ENCODE results near the gene ADPRHL1.

Gene ADPRHL1

DNA sequence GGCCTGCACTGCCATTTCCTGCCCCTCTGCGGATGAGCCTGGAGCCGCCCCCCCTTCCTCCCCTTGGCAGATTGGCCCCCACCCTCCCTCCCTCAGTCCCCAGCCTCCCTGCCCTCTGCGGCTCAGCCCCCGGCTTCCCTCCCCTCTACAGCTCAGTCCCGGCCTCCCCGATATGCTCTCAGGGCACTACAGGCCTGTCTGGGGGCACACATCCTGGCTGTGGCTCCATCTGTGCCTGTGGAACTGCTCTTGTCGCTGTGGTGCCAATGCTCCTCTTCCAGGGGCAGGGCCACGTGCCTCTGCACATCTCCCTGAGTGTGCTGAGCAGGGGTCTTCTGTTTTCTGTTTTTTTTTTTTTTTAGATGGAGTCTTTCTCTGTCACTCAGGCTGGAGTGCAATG is 39.0 kb downstream of the ADPRHL1 start:
- DNase-seq = no peak

GRCh38 chr13:113413898-113414282 is 39.4 kb downstream of the ADPRHL1 start:
- DNase-seq = no peak

- DNase-seq = no peak
Measured at GRCh38 chr13:113413178-113413897, 40.0 kb downstream of the ADPRHL1 start.

DNA sequence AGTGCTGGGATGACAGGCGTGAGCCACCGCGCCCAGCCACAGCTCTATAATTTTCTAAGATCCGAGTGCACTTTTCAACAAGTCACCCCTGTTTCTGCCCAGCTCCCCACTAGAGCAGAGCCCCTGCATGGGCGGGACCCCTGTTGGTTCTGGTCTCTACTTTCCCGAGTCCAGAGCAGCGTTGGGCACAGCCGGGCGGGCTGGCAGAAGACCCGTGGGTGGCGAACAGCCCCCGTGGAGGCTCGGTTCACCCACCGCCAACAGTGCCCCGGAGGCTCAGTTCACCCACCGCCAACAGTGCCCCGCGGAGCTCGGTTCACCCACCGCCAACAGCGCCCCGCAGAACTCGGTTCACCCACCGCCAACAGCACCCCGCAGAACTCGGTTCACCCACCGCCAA is 40.8 kb downstream of the ADPRHL1 start:
- DNase-seq = no peak

- DNase-seq = no peak
Measured at GRCh38 chr13:113411216-113412023, 41.9 kb downstream of the ADPRHL1 start.

DNA sequence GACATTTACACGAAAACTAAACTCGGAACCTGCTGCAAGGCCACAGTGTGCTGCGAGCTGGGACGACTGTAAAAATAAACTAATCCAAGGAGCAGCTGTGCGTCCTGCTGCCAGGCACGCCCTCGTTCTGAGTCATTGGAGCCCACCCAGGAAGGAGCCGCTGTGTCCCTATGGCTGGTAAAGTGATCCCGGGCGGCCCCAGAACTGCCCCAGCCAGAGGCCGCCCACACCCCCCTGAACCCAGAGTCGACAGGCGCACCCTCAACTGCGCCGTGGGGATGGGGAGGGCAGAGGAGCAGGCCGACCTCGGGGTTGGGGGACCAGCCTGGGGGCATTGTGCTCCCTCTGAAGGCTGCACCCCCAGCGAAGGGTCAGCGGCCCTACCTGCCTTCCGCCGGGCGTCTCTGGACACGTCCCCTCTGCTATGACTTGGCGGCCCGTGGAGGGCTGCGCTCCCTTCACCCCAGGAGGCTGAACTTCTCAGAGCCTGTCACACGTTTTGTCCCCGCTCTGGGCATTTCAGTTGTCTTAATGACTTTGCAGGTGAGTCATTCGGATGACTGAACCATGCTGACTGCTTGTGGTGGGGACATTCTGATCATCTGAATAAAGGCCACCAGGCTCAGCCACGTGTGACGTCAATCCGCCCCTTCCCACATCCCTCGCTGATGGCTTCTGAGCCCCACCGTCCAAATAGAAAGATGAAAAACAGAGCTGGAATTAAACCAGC is 42.7 kb downstream of the ADPRHL1 start:
- no peak for DNase-seq

DNA sequence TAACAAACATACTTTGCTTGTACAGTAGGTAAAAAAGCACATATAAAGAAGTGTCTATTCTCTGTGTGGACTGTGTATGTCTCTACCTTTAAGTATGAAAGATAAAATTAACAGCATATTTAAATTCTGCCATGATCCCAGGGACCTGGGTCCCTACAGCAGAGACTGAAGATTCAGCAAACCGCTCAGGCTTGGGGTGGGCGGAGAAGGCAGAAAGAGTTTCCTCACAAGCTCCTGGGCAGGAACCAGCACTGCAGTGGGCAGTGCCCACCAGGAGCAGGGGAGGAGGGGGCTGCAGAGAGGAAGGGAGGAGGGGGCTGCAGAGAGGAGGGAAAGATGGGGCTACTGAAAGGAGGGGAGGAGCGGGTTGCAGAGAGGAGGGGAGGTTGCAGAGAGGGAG is 44.7 kb downstream of the ADPRHL1 start:
- no peak for DNase-seq

GRCh38 chr13:113407531-113408393 is 45.5 kb downstream of the ADPRHL1 start:
- DNase-seq = no peak

- no peak for DNase-seq
Measured at GRCh38 chr13:113407103-113407530, 46.2 kb downstream of the ADPRHL1 start.

DNA sequence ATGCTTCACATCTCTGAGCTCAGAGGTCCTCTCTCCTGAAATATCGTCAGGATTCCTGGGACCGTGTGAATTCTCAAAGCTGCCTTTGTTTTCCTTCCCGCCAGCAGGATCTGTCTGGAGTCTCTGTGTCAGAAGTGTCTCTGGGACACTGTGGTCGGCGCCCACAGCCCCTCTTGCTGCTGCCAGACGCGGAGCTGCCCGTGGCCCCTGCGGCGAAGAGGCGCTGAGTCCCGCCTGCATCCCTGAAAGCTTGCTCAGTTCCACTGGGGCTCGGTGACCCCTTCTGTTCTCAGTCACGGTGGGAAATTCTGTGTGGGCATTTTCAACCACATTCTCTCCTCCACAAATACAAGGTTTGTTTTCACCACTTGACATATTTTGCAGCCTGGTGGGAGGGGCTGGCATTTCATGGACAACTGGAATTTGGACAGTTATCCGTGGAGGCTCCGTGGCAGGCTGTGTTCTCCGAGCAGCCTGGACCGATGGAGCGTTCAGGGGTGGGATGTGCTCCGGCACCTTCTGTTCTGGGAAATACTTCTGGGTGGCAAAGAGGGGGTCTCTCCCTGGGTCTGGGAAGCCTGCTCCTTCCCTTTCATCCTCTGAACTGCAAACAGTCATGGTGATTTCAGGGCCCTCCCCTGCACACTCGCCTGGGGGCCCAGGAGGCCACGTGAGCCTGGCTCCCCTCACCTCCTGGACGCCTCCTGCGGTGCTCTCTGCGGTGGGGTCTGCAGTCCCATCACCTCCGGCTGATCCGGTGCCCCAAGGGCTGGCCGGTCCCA is 46.8 kb downstream of the ADPRHL1 start:
- no peak for DNase-seq

- no peak for DNase-seq
Measured at GRCh38 chr13:113405481-113406300, 47.6 kb downstream of the ADPRHL1 start.

- peak; percentile 76 for DNase-seq
Measured at GRCh38 chr13:113404723-113405471, 48.4 kb downstream of the ADPRHL1 start.

- no peak for DNase-seq
Measured at GRCh38 chr13:113404366-113404722, 48.9 kb downstream of the ADPRHL1 start.

- no peak for DNase-seq
Measured at GRCh38 chr13:113403255-113404104, 49.8 kb downstream of the ADPRHL1 start.

DNA sequence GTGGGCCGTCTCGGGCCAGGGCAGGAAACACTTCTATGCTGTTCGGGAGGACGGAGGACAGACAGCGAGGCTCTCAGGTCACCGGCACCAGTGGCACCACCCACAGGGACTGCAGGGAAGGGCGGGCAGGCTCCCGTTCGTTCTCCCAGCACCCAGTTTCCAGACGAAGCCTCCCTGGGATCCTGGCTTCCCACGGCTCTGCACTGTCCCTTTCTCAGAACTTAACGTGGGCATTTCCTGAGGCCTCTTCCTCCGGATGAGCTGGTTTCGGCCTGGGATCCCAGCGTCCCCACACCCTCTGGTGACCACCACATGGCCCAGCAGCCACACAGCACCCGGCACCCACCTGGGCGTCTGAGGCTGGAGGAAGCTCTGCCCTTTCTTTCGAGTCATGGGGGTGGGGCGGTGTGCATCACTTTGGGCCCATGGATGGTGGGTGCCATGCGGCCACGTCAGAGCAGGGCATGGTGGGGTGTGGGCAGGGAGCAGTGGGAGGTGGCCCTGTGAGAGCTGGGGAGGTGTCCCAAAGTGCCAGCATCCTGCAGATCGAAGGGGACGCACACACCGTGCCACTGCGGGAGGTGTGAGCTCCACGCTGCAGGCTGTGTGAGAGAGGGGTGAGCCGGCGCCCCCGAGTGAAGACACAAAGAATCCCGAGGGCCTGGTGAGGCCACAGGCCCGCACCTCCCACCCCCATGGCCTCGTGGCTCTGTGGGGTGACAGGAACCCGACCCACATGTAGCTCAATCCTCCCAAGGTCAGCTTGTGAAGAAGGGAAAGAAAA is 50.6 kb downstream of the ADPRHL1 start:
- no peak for DNase-seq

GRCh38 chr13:113401452-113402415 is 51.6 kb downstream of the ADPRHL1 start:
- no peak for DNase-seq
